Activated CD4-positive, alpha-beta T cell treated with anti-CD3 and anti-CD28 coated beads, Interleukin-2, amount 50 U/mL, for 24 hours (primary cell): ENCODE measurements around the gene TDRD9.

Source experiments
- DNase-seq, 2 donors: peaks; one replicate each; pipeline ENCODE4 v3.0.0-alpha.2; 2020; ENCODE audit warnings: low read depth in 1 of 2, low spot score in 1 of 2

The TDRD9 gene

DNA sequence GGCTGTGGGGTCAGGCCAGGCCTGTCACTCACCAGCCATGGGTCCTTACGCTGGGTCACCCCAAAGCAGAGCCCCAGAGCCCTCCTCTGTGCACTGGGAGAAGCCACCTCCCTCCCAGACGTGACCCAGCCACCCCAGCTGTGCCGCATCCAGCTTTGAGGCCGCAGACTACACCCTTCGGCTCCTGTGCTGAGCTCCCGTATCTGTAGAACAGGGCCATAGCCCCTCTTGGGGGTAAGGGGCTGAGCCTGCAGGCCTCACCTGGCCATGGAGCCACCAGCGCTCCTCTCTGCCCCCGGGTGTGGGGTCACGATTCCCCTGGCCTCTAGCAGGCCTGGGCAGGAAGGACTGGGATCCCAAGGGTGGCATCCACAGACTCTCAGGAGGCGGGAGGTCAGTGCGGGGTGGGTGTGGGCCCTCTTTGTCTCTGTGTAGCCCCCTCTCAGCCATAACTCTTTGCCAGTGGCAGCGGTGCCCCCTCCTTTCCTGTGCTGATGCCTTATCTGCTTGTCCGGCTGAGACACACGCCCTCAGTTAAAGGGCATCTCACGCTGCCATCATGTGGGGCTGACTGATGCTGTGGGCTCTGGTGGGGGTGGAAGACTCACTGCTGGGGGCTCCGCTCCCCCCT, 173.5 kb downstream of the TDRD9 start:
- no peak for DNase-seq
